Measurements from ENCODE around the gene ARHGAP31. TPM values are rescaled to one million over a fixed set of nuclear protein-coding genes. Genes with fewer than 3 reads are reported as not detected.
A peak's percentile ranks its signal among the peaks of the same experiment; 100 is the strongest.

The ARHGAP31 gene
- total RNA-seq, 2 donors from 2014 or later = 5.7 to 7.9 TPM

DNA sequence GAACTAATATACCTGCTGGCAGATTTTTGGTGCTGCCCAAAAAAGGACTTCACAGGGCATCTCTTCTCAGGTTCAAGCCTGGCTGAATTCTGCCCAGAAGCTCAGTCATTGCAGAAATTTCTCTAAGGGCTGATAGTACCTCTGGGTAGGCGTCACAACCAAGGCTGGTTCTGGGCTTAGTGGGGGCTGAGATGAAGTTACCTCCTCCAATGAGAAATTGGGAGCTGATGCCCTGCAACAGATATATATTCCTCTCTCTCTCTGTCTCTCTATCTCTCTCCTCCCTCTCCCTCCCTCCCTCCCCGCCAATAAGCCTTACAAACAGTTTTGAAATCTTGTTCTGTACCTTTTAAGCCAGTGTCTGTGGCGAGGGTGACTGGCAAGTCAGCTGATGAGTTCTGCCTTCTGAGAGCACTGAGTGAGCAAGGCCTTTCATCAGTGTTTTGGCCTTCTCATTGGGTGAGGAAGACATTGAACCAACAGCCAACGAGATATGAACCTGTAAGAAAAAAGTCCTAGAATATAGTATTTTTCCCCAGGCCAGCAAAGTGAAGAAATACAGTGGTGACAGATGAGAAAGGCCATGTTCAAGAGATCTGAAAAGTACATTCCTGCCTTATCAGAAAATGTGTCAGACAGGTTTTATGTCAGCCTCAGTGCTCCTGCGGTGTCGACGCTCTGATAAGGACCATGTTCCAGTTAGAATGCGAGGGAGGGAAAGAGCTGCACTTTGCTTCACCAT is 123.8 kb downstream of the ARHGAP31 start:
- H3K4me3 ChIP-seq = no peak overlapping the region
- WGBS, 2 donors = 72 to 76% methylated on average over 8 of the region's 8 CpGs
- TF ChIP-seq POLR2A (IDR thresholded peaks at IDR 0.05) = no peak
- TF ChIP-seq, protein P1, sequence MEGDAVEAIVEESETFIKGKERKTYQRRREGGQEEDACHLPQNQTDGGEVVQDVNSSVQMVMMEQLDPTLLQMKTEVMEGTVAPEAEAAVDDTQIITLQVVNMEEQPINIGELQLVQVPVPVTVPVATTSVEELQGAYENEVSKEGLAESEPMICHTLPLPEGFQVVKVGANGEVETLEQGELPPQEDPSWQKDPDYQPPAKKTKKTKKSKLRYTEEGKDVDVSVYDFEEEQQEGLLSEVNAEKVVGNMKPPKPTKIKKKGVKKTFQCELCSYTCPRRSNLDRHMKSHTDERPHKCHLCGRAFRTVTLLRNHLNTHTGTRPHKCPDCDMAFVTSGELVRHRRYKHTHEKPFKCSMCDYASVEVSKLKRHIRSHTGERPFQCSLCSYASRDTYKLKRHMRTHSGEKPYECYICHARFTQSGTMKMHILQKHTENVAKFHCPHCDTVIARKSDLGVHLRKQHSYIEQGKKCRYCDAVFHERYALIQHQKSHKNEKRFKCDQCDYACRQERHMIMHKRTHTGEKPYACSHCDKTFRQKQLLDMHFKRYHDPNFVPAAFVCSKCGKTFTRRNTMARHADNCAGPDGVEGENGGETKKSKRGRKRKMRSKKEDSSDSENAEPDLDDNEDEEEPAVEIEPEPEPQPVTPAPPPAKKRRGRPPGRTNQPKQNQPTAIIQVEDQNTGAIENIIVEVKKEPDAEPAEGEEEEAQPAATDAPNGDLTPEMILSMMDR (IDR thresholded peaks at IDR 0.05) = no peak
- DNase-seq (no peak), ATAC-seq (no peak)
- no peaks in the 10 kb centered on the region for H3K4me1 ChIP-seq
- H3K27me3 ChIP-seq = no peaks in the 10 kb centered on the region
- H3K27ac ChIP-seq = no peak overlapping the region
- intact Hi-C loops (cut with DNase I) = no loop called here
- H3K9me3 ChIP-seq = no peaks in the 10 kb centered on the region
- no peaks in the 10 kb centered on the region for H3K36me3 ChIP-seq (replicated peaks in 1 of 2; ENCODE audit: insufficient read depth in 1 of 2, low read depth in 2 of 2)

DNA sequence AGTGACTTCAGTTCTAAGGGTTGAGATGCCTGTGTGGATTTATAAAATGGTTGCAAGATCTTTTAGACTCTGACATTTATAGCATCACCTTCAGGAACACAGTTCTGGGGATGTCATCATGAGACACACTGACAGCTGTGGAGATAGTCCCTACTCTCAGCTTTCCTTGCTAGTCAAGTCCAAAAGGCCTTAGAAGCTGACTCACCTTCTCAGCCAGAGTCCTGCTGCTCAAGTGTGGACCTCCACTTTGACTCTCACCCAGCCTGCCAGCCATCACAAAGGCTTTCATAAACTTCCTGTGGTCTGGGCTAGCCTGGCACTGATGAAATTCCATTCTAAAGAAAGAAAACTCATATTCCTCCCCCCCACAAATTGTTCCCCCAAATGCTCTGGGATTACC is 124.5 kb downstream of the ARHGAP31 start:
- no peak overlapping the region for H3K27ac ChIP-seq
- ATAC-seq = no peak
- no peaks in the 10 kb centered on the region for H3K36me3 ChIP-seq (replicated peaks in 1 of 2; ENCODE audit: insufficient read depth in 1 of 2, low read depth in 2 of 2)
- H3K4me3 ChIP-seq = no peak overlapping the region
- intact Hi-C loops (cut with DNase I) = no loop called here
- H3K27me3 ChIP-seq = no peaks in the 10 kb centered on the region
- no peaks in the 10 kb centered on the region for H3K9me3 ChIP-seq
- TF ChIP-seq POLR2A (IDR thresholded peaks at IDR 0.05) = no peak
- TF ChIP-seq, protein P1 (IDR thresholded peaks at IDR 0.05) = no peak
- H3K4me1 ChIP-seq = no peaks in the 10 kb centered on the region
- no peak for DNase-seq

DNA sequence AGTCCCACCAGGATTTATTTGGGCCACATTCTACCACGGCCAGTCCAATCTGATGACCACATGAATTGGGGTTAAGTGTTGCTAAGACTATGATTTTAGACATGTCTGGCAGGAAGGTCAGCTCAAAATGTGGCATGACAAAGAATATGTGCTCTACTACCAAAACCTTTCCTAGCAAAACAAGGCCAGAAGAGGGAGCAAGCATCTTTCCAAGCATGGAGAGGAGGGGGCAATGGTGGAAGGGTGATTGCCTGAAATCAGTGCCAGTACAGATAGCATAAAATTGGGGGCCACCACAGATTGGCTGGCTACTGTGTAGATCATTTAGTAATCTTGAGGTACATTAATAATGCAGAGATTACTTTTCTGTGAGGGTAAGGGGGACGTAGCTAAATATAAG is 126.0 kb downstream of the ARHGAP31 start:
- Histone ChIP-seq H3K9me3 (no peaks in the 10 kb centered on the region), H3K27ac (no peak overlapping the region), H3K36me3 (replicated peaks in 1 of 2; ENCODE audit: insufficient read depth in 1 of 2, low read depth in 2 of 2) (no peaks in the 10 kb centered on the region), H3K4me3 (no peak overlapping the region), H3K4me1 (no peaks in the 10 kb centered on the region), H3K27me3 (no peaks in the 10 kb centered on the region)
- intact Hi-C loops (cut with DNase I) = no loop called here
- no peak for DNase-seq
- ATAC-seq = no peak
- TF ChIP-seq, protein P1 (IDR thresholded peaks at IDR 0.05) = peak in 1 of 7 experiments; percentile 11
- no peak for TF ChIP-seq POLR2A (IDR thresholded peaks at IDR 0.05)
- WGBS, 2 donors = 48 to 51% methylated on average over 2 of the region's 2 CpGs

DNA sequence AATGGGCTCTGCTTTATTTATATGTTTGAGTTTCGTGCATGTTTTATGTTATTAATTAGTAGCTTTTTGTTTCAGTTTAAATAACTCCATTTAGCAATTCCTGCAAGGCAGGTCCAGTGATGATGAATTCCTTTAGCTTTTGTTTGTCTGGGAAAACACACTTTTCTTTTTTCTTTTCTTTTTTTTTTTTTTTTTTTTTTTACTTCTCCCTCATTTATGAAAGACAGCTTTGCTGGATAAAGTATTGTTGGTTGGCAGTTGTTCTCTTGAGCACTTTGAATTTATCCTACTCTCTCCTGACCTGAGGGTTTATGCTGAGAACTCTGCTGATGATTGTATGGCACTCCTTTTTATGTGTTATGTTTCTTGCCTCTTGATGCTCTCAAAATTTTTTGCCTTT is 133.5 kb downstream of the ARHGAP31 start:
- Histone ChIP-seq H3K4me1 (no peaks in the 10 kb centered on the region), H3K36me3 (replicated peaks in 1 of 2; ENCODE audit: insufficient read depth in 1 of 2, low read depth in 2 of 2) (peaks cover 23 to 28% of the 10 kb centered on the region in 2 donors), H3K9me3 (peaks cover 0 to 28% (median 0%) of the 10 kb centered on the region in 3 donors), H3K4me3 (no peak overlapping the region), H3K27me3 (no peaks in the 10 kb centered on the region), H3K27ac (no peak overlapping the region)
- intact Hi-C loops (cut with DNase I) = no loop called here
- 96 to 100% methylated on average over 1 of the region's 1 CpG for WGBS, 2 donors
- TF ChIP-seq, protein P1 (IDR thresholded peaks at IDR 0.05) = no peak
- TF ChIP-seq POLR2A (IDR thresholded peaks at IDR 0.05) = no peak
- no peak for ATAC-seq
- no peak for DNase-seq

DNA sequence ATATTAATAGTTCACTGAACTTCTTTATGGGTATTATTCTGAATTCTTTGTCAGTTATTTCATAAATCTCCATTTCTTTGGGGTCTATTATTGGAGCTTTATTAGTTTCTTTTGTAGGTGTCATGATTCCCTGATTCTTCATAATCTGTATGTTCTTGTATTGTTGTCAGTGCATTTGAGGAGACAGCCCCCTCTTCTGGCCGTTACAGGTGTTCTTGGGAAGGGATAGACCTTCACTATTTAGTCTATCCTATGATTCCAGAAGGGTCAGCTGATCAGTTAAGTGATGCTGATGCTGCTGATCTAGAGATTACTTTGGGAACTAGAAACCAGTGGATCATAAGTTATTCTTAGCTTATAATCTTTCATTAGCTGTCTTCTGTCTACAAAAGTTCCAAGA is 134.4 kb downstream of the ARHGAP31 start:
- intact Hi-C loops (cut with DNase I) = no loop called here
- no peak for TF ChIP-seq POLR2A (IDR thresholded peaks at IDR 0.05)
- TF ChIP-seq, protein P1 (IDR thresholded peaks at IDR 0.05) = no peak
- no peak overlapping the region for H3K4me3 ChIP-seq
- DNase-seq (no peak), ATAC-seq (no peak)
- peaks cover 0 to 28% (median 0%) of the 10 kb centered on the region in 3 donors for H3K9me3 ChIP-seq
- H3K27me3 ChIP-seq = no peaks in the 10 kb centered on the region
- no peaks in the 10 kb centered on the region for H3K4me1 ChIP-seq
- peaks cover 23 to 30% of the 10 kb centered on the region in 2 donors for H3K36me3 ChIP-seq (replicated peaks in 1 of 2; ENCODE audit: insufficient read depth in 1 of 2, low read depth in 2 of 2)
- no peak overlapping the region for H3K27ac ChIP-seq
- 93 to 96% methylated on average over 1 of the region's 1 CpG for WGBS, 2 donors
